WTC11 (cell line): ENCODE results near the gene UGT1A9. TPM values are rescaled to one million over a fixed set of nuclear protein-coding genes. Genes with fewer than 3 reads are reported as not detected.

ENCODE experiments used
- ATAC-seq: fragments of 200-7000 bp; cut with Tn5 transposase; 2 replicates; pipeline ENCODE4 v1.10.0; 2021; ENCODE audit warnings: mild to moderate bottlenecking, moderate library complexity
- CTCF ChIA-PET: fragments of 300-600 bp; sonication (Branson Sonifier 250); formaldehyde crosslinking; loops from one replicate; lab custom pipeline; 2021; ENCODE audit warnings: antibody characterized with exemption; lab: Charles Lee
- POLR2A ChIA-PET: fragments of 350-600 bp; sonication (Branson Sonifier 250); formaldehyde crosslinking; loops from one replicate; lab custom pipeline; 2021; ENCODE audit warnings: antibody characterized with exemption; lab: Charles Lee
- DNase-seq: peaks from one replicate; pipeline ENCODE4 v3.0.0; 2021; ENCODE audit warnings: low spot score
- H3K27ac Mint-ChIP-seq: 2 replicates; pipeline ENCODE4 v1.8.0; 2021; ENCODE audit warnings: mixed read lengths
- H3K27me3 Mint-ChIP-seq: 2 replicates; pipeline ENCODE4 v1.8.0; 2021; ENCODE audit warnings: low read depth, mild to moderate bottlenecking, moderate library complexity, mixed read lengths
- H3K36me3 Mint-ChIP-seq: 2 replicates; pipeline ENCODE4 v1.8.0; 2021; ENCODE audit warnings: mixed read lengths
- H3K4me1 Mint-ChIP-seq: 2 replicates; pipeline ENCODE4 v1.8.0; 2022; ENCODE audit warnings: mixed read lengths
- H3K4me3 Mint-ChIP-seq: 2 replicates; pipeline ENCODE4 v1.8.0; 2021; ENCODE audit warnings: mild to moderate bottlenecking, moderate library complexity, mixed read lengths
- H3K9me3 Mint-ChIP-seq: 2 replicates; pipeline ENCODE4 v1.8.0; 2021; ENCODE audit warnings: mixed read lengths
- ATF1 ChIP-seq: sonication (generic); formaldehyde crosslinking; IDR thresholded peaks from 2 replicates; pipeline ENCODE4 v1.8.1; 2023; ENCODE audit warnings: mild to moderate bottlenecking, moderate library complexity, missing genetic modification reagents
- CBFB ChIP-seq: sonication (generic); formaldehyde crosslinking; IDR thresholded peaks from 2 replicates; pipeline ENCODE4 v1.8.1; 2022; ENCODE audit warnings: mild to moderate bottlenecking, low read depth, missing genetic modification reagents
- ETV6 ChIP-seq: sonication (generic); formaldehyde crosslinking; IDR thresholded peaks from 2 replicates; pipeline ENCODE4 v1.8.1; 2022; ENCODE audit warnings: mild to moderate bottlenecking, missing genetic modification reagents
- GTF2I ChIP-seq: fragments of 250-450 bp; sonication (Bioruptor Pico); conservative IDR thresholded peaks from 2 replicates; pipeline ENCODE4 v1.4.0; 2021; ENCODE audit warnings: mild to moderate bottlenecking
- JUN ChIP-seq: sonication (generic); formaldehyde crosslinking; IDR thresholded peaks from 2 replicates; pipeline ENCODE4 v1.8.0; 2023; ENCODE audit warnings: mild to moderate bottlenecking, missing genetic modification reagents
- MXD4 ChIP-seq: fragments of 250-450 bp; sonication (Bioruptor Pico); IDR thresholded peaks from 2 replicates; pipeline ENCODE4 v1.8.0; 2021; ENCODE audit warnings: mild to moderate bottlenecking, moderate library complexity, borderline replicate concordance
- NFYB ChIP-seq: sonication (generic); formaldehyde crosslinking; conservative IDR thresholded peaks from 2 replicates; pipeline ENCODE4 v1.8.0; 2022; ENCODE audit warnings: low read depth, missing genetic modification reagents
- NR2C2 ChIP-seq: sonication (generic); formaldehyde crosslinking; IDR thresholded peaks from 2 replicates; pipeline ENCODE4 v1.8.0; 2022; ENCODE audit warnings: mild to moderate bottlenecking, missing genetic modification reagents
- SMAD4 ChIP-seq: sonication (generic); formaldehyde crosslinking; IDR thresholded peaks from 2 replicates; pipeline ENCODE4 v1.8.0; 2022; ENCODE audit warnings: mild to moderate bottlenecking, missing genetic modification reagents
- TCF7 ChIP-seq: sonication (generic); formaldehyde crosslinking; IDR thresholded peaks from 2 replicates; pipeline ENCODE4 v1.8.0; 2022; ENCODE audit warnings: mild to moderate bottlenecking, low read depth, missing genetic modification reagents, moderate library complexity
- ZBTB21 ChIP-seq: sonication (generic); formaldehyde crosslinking; IDR thresholded peaks from 2 replicates; pipeline ENCODE4 v1.8.1; 2023; ENCODE audit warnings: mild to moderate bottlenecking, missing genetic modification reagents, borderline replicate concordance
- ZNF121 ChIP-seq: sonication (generic); formaldehyde crosslinking; IDR thresholded peaks from 2 replicates; pipeline ENCODE4 v1.8.0; 2023; ENCODE audit warnings: missing genetic modification reagents
- ZNF138 ChIP-seq: sonication (generic); formaldehyde crosslinking; conservative IDR thresholded peaks from 2 replicates; pipeline ENCODE4 v1.8.1; 2022; ENCODE audit warnings: mild to moderate bottlenecking, moderate library complexity, missing genetic modification reagents
- ZNF219 ChIP-seq: sonication (generic); formaldehyde crosslinking; IDR thresholded peaks from 2 replicates; pipeline ENCODE4 v1.8.0; 2023; ENCODE audit warnings: missing genetic modification reagents, mild to moderate bottlenecking, borderline replicate concordance
- ZNF263 ChIP-seq: sonication (generic); formaldehyde crosslinking; IDR thresholded peaks from 2 replicates; pipeline ENCODE4 v1.8.1; 2022; ENCODE audit warnings: low read depth, mild to moderate bottlenecking, moderate library complexity, missing genetic modification reagents
- ZNF396 ChIP-seq: fragments of 250-450 bp; sonication (Bioruptor Pico); IDR thresholded peaks from 2 replicates; pipeline ENCODE4 v1.8.0; 2021; ENCODE audit warnings: mild to moderate bottlenecking, moderate library complexity, borderline replicate concordance
- ZNF416 ChIP-seq: fragments of 250-450 bp; sonication (Bioruptor Pico); IDR thresholded peaks from 2 replicates; pipeline ENCODE4 v1.9.0; 2021; ENCODE audit warnings: mild to moderate bottlenecking, inconsistent platforms
- total RNA-seq: library from RNA; stranded (reverse); gene quantifications from 3 replicates; pipeline ENCODE4 v1.2.3, GENCODE V29; 2021
- TF ChIP-seq, protein P1 (sequence below): fragments of 250-450 bp; sonication (Bioruptor Pico); IDR thresholded peaks from 2 replicates; pipeline ENCODE4 v1.8.0; 2021; ENCODE audit warnings: mild to moderate bottlenecking
- TF ChIP-seq, protein P2 (sequence below): sonication (generic); formaldehyde crosslinking; IDR thresholded peaks from 2 replicates; pipeline ENCODE4 v1.8.1; 2022; ENCODE audit warnings: low read depth, missing genetic modification reagents, borderline replicate concordance
- TF ChIP-seq, protein P3 (sequence below): sonication (generic); formaldehyde crosslinking; IDR thresholded peaks from 2 replicates; pipeline ENCODE4 v1.8.0; 2023; ENCODE audit warnings: missing genetic modification reagents, mild to moderate bottlenecking, borderline replicate concordance
- TF ChIP-seq, protein P4 (sequence below): fragments of 200-600 bp; IDR thresholded peaks from 2 replicates; pipeline ENCODE4 v1.8.0; 2022; ENCODE audit warnings: antibody characterized with exemption
- TF ChIP-seq, protein P5 (sequence below): sonication (generic); formaldehyde crosslinking; IDR thresholded peaks from 2 replicates; pipeline ENCODE4 v1.8.1; 2022; ENCODE audit warnings: mild to moderate bottlenecking, missing genetic modification reagents, moderate library complexity, borderline replicate concordance

The UGT1A9 gene
- total RNA-seq, 1 experiment from 2014 or later = not detected

DNA sequence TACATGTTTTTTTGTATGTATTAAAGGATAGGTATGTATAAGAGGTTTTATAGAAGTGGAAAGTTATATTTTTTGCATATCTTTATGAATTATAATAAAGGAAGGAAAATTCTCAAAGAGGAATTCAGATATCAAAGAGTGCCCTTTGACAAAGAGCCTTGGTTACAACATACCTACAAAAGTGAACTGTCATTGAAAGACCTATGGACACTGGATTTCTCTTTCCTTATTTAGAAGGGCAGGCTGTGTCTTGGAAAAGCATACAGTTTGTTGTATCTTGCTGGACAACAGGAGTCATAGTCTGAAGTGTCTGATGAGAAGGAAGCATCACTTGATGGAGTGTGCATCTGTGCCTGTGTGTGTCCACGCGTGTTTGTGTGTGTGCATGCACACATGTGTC is 20.3 kb upstream of the UGT1A9 start:
- TF ChIP-seq ZNF121 (CRISPR knock-in tag) (no peak), MXD4 (CRISPR knock-in tag) (no peak), ZNF396 (CRISPR knock-in tag) (no peak), TCF7 (no peak), JUN (CRISPR knock-in tag) (no peak), GTF2I (no peak), NR2C2 (CRISPR knock-in tag) (no peak), CBFB (CRISPR knock-in tag) (no peak)
- TF ChIP-seq, protein P1, sequence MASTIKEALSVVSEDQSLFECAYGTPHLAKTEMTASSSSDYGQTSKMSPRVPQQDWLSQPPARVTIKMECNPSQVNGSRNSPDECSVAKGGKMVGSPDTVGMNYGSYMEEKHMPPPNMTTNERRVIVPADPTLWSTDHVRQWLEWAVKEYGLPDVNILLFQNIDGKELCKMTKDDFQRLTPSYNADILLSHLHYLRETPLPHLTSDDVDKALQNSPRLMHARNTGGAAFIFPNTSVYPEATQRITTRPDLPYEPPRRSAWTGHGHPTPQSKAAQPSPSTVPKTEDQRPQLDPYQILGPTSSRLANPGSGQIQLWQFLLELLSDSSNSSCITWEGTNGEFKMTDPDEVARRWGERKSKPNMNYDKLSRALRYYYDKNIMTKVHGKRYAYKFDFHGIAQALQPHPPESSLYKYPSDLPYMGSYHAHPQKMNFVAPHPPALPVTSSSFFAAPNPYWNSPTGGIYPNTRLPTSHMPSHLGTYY (CRISPR knock-in tag) = no peak
- TF ChIP-seq, protein P2, sequence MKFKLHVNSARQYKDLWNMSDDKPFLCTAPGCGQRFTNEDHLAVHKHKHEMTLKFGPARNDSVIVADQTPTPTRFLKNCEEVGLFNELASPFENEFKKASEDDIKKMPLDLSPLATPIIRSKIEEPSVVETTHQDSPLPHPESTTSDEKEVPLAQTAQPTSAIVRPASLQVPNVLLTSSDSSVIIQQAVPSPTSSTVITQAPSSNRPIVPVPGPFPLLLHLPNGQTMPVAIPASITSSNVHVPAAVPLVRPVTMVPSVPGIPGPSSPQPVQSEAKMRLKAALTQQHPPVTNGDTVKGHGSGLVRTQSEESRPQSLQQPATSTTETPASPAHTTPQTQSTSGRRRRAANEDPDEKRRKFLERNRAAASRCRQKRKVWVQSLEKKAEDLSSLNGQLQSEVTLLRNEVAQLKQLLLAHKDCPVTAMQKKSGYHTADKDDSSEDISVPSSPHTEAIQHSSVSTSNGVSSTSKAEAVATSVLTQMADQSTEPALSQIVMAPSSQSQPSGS (CRISPR knock-in tag) = no peak
- TF ChIP-seq, protein P3, sequence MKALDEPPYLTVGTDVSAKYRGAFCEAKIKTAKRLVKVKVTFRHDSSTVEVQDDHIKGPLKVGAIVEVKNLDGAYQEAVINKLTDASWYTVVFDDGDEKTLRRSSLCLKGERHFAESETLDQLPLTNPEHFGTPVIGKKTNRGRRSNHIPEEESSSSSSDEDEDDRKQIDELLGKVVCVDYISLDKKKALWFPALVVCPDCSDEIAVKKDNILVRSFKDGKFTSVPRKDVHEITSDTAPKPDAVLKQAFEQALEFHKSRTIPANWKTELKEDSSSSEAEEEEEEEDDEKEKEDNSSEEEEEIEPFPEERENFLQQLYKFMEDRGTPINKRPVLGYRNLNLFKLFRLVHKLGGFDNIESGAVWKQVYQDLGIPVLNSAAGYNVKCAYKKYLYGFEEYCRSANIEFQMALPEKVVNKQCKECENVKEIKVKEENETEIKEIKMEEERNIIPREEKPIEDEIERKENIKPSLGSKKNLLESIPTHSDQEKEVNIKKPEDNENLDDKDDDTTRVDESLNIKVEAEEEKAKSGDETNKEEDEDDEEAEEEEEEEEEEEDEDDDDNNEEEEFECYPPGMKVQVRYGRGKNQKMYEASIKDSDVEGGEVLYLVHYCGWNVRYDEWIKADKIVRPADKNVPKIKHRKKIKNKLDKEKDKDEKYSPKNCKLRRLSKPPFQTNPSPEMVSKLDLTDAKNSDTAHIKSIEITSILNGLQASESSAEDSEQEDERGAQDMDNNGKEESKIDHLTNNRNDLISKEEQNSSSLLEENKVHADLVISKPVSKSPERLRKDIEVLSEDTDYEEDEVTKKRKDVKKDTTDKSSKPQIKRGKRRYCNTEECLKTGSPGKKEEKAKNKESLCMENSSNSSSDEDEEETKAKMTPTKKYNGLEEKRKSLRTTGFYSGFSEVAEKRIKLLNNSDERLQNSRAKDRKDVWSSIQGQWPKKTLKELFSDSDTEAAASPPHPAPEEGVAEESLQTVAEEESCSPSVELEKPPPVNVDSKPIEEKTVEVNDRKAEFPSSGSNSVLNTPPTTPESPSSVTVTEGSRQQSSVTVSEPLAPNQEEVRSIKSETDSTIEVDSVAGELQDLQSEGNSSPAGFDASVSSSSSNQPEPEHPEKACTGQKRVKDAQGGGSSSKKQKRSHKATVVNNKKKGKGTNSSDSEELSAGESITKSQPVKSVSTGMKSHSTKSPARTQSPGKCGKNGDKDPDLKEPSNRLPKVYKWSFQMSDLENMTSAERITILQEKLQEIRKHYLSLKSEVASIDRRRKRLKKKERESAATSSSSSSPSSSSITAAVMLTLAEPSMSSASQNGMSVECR (CRISPR knock-in tag) = no peak
- TF ChIP-seq, protein P4, sequence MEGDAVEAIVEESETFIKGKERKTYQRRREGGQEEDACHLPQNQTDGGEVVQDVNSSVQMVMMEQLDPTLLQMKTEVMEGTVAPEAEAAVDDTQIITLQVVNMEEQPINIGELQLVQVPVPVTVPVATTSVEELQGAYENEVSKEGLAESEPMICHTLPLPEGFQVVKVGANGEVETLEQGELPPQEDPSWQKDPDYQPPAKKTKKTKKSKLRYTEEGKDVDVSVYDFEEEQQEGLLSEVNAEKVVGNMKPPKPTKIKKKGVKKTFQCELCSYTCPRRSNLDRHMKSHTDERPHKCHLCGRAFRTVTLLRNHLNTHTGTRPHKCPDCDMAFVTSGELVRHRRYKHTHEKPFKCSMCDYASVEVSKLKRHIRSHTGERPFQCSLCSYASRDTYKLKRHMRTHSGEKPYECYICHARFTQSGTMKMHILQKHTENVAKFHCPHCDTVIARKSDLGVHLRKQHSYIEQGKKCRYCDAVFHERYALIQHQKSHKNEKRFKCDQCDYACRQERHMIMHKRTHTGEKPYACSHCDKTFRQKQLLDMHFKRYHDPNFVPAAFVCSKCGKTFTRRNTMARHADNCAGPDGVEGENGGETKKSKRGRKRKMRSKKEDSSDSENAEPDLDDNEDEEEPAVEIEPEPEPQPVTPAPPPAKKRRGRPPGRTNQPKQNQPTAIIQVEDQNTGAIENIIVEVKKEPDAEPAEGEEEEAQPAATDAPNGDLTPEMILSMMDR = no peak
- Mint-ChIP-seq H3K4me3 (no peak overlapping the region), H3K36me3 (peaks cover 15% of the 10 kb centered on the region), H3K27ac (no peak overlapping the region), H3K9me3 (peaks cover 18% of the 10 kb centered on the region), H3K4me1 (no peaks in the 10 kb centered on the region), H3K27me3 (peaks cover 5% of the 10 kb centered on the region)
- ChIA-PET CTCF (no interaction called here), POLR2A (no interaction called here)
- ATAC-seq (no peak), DNase-seq (no peak)

DNA sequence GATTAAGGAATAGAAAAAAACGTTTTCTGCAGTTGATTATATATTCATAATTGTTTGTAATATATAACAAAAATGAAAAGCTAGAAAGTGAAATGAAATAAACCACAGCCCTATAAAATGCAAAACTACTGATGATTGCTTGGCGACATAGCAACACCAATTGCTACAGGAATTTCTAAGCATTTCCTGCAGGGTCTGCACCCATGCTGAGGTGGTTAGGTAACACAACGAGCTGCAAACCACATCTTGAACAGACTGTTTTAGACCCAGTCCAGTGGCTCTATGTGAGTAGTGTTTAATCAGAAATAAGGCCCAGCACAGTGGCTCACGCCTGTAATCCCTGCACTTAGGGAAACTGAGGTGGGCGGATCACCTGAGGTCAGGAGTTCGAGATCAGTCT is 17.2 kb upstream of the UGT1A9 start:
- POLR2A ChIA-PET = no interaction called here
- Mint-ChIP-seq H3K9me3 (no peaks in the 10 kb centered on the region), H3K36me3 (no peaks in the 10 kb centered on the region), H3K4me1 (no peaks in the 10 kb centered on the region), H3K27me3 (no peaks in the 10 kb centered on the region; the same call in 1 of the 2 replicates), H3K27ac (no peak overlapping the region), H3K4me3 (no peak overlapping the region)
- CTCF ChIA-PET = no interaction called here
- no peak for ATAC-seq
- DNase-seq = no peak
- TF ChIP-seq ETV6 (CRISPR knock-in tag) (no peak), ZBTB21 (CRISPR knock-in tag) (no peak), ZNF138 (CRISPR knock-in tag) (no peak), NFYB (CRISPR knock-in tag) (no peak), ZNF219 (no peak), ZNF263 (CRISPR knock-in tag) (no peak), SMAD4 (CRISPR knock-in tag) (no peak), ZNF416 (CRISPR knock-in tag) (no peak), ATF1 (CRISPR knock-in tag) (no peak)
- TF ChIP-seq, protein P1 (CRISPR knock-in tag) = no peak
- TF ChIP-seq, protein P5, sequence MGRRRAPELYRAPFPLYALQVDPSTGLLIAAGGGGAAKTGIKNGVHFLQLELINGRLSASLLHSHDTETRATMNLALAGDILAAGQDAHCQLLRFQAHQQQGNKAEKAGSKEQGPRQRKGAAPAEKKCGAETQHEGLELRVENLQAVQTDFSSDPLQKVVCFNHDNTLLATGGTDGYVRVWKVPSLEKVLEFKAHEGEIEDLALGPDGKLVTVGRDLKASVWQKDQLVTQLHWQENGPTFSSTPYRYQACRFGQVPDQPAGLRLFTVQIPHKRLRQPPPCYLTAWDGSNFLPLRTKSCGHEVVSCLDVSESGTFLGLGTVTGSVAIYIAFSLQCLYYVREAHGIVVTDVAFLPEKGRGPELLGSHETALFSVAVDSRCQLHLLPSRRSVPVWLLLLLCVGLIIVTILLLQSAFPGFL (CRISPR knock-in tag) = no peak
- TF ChIP-seq, protein P2 (CRISPR knock-in tag) = no peak
